ENCODE measurements around the gene CALD1.

DNA sequence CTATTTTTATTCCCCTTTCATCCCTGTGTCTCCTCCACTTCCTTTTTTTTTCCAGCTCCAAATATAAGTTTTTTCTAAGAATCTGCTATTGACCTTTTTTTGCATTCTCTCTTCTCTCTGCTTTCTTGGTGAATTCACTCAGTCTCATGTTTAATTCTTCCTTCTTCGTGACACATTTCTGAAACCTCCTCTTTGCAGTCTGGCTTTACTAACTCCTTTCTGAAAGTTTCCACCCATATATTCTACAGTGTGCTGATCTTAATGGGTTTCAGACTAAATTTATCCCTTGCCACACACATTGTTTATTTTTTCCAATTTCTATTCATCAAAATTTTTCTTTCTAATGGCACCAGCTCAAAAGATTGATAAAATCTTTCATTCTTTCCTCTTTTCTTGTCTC, 47.8 kb upstream of the CALD1 start:
- no peak for TF ChIP-seq EZH2phosphoT487 (conservative IDR thresholded peaks at IDR 0.05; ENCODE audit: low read length)
- TF ChIP-seq, protein P1, sequence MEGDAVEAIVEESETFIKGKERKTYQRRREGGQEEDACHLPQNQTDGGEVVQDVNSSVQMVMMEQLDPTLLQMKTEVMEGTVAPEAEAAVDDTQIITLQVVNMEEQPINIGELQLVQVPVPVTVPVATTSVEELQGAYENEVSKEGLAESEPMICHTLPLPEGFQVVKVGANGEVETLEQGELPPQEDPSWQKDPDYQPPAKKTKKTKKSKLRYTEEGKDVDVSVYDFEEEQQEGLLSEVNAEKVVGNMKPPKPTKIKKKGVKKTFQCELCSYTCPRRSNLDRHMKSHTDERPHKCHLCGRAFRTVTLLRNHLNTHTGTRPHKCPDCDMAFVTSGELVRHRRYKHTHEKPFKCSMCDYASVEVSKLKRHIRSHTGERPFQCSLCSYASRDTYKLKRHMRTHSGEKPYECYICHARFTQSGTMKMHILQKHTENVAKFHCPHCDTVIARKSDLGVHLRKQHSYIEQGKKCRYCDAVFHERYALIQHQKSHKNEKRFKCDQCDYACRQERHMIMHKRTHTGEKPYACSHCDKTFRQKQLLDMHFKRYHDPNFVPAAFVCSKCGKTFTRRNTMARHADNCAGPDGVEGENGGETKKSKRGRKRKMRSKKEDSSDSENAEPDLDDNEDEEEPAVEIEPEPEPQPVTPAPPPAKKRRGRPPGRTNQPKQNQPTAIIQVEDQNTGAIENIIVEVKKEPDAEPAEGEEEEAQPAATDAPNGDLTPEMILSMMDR (IDR thresholded peaks at IDR 0.05; ENCODE audit: insufficient read depth, low read length, poor library complexity, severe bottlenecking), result no peak

Data from SU-DHL-6 (cell line).